HG03103 (cell line): Measurements from ENCODE around the gene IPCEF1.
"Not testable (repeated sequence)": the region's sequence is repeated elsewhere in the genome, so short reads cannot be mapped to it uniquely, and the experiment has no call there.

ENCODE experiments used
- ATAC-seq: cut with Tn5 transposase; IDR thresholded peaks from one replicate; pipeline ENCODE4 v1.9.1; 2021; ENCODE audit warnings: low read depth; ENCODE audit not compliant: unreplicated experiment

Gene IPCEF1

GRCh38 chr6:154172393-154172792 lies 184.2 kb downstream of the IPCEF1 start:
- ATAC-seq: not testable (repeated sequence)

- no peak for ATAC-seq
Observed at GRCh38 chr6:154170106-154170505, 186.5 kb downstream of the IPCEF1 start.

- ATAC-seq: no peak
Observed at GRCh38 chr6:154169193-154169847, 187.3 kb downstream of the IPCEF1 start.

DNA sequence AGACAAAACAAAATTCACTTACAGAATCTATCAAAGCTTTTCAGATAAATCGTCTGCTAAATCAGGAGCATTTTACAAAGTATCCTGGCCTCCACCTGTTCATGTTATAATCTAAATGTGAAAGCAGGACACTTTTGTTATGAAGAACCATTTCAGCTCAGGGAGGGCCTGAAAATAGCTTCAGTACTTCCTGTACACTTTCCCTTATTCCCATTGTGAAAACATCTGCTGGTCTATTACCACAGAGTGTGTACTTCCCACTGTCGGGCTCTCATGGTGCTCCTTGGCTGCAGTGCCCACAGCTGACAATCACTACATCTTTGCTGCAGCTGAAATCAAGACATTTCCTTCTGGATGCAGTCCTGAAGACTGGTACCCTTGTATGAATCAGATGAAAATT lies 189.5 kb downstream of the IPCEF1 start:
- ATAC-seq: no peak

DNA sequence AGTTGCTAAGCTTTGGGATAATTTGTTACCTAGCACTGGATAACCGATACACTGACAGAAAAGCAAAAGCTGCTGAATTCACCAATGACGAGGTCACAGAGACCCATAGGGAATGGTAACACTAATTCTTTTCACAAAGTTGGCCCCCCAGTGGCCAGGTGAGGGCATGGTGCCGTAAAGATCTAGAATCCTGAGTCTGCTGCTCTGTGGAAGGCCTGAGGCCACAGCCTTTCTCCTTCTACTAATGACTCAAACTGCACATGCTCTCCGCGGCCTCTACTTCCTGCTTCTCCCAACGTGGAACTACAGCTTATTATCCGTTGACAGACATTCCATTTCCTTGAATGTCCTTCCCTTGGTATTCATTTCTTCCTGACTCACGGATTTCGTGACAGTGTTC lies 190.5 kb downstream of the IPCEF1 start:
- ATAC-seq: no peak

GRCh38 chr6:154165478-154165877 lies 191.1 kb downstream of the IPCEF1 start:
- ATAC-seq: no peak

DNA sequence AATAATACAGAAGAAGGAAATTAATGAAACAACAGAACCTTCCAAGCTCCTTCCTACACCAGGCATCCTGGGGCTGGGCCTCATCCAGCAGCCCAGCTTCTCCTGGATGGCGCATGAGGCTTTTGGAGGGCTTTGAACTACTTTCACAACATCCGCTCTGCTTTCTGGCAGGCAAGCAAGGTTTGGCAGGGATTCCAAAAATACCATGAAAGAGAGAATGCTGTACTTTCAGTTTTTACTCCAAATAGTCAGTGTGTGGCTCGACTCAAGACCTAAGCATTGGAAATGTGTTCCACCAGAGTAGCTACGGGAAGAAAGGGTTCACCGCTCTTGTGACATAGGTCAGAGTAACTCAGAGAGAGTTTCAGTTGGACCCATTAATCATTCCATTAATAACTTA lies 192.2 kb downstream of the IPCEF1 start:
- ATAC-seq: no peak

- ATAC-seq: peak; percentile 63
Observed at GRCh38 chr6:154161689-154162088, 194.9 kb downstream of the IPCEF1 start.

DNA sequence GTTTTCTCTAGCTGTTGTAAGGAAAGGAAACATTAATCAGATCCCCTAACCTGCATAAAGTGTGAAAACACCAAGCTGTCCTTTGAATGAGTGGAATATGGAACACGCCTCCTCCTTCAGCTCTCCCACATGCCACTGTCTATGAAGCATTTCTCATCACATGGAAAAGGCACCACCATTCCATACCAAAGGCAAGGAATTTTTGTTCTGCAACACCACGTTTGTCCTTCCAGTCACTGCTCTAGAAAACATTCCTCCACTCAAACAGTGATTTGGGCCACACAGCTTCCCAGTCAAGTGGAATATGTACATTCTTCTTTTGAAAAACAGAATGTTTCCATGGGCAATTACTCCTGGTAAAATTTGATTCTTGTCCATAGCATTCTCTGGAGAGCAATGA lies 197.5 kb downstream of the IPCEF1 start:
- no peak for ATAC-seq

DNA sequence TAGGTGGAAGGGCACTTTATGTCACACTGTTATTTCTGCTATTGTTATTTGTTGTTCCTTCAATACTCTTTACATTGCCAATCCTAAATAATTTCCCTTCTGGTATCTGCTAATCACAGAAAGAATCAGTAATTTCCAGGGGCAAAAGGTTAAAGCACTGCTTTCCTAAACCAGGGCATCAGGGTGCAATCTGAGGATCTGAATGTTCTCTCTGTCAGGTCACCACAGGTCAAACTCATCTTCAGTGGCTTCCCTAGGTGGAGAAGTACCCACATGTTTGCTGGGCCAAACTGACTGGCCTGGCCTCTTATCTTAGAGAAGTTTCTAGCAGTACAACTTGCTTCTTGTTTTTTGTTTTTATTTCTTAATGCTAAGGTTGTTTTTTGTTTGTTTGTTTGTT lies 198.9 kb downstream of the IPCEF1 start:
- no peak for ATAC-seq

GRCh38 chr6:154157082-154157481 lies 199.5 kb downstream of the IPCEF1 start:
- peak; percentile 37 for ATAC-seq

GRCh38 chr6:154156135-154156896 lies 200.3 kb downstream of the IPCEF1 start:
- ATAC-seq: peak; percentile 87

DNA sequence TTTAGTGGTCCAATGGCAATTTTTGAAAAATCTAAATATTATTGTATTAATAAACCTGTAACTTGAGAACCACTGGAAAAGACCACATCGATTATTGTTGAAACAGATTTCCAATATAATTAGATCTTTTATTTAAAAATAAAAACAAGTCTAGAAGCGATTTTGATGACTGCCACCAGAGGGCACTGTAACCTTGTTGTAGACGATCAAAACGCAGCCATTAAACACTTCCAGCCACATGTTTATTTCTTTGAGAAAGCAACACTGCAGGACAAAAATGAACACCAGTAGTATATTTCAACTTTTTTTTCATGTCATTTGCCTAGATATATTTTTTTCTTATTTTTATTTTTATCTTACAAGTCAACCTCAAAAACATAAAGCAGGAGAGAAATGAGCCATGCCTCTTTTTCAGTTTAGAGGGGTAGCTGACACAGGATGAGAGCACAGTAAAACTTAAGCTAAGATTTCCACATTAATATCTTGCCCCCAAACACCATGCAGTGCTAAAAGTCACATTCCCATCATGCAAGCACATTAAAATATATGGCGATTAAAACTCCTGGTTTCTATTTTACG lies 202.1 kb downstream of the IPCEF1 start:
- no peak for ATAC-seq

DNA sequence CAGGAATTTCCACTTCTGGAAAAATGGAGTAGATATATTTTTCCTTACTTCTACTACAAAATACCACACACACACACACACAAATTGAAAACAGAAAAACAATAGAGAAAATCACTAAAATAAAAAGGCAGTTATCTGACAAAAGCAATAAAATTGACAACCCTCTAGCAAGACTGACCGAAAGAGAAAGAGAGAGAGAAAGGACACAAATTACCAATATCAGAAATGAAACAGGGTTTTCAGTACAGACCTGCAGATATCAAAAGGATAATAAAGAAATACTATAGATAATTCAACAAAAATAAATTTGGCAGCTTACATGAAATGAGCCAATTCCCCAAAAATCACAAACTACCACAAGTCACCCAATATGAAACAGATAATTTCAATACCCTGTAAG lies 212.8 kb downstream of the IPCEF1 start:
- no peak for ATAC-seq

DNA sequence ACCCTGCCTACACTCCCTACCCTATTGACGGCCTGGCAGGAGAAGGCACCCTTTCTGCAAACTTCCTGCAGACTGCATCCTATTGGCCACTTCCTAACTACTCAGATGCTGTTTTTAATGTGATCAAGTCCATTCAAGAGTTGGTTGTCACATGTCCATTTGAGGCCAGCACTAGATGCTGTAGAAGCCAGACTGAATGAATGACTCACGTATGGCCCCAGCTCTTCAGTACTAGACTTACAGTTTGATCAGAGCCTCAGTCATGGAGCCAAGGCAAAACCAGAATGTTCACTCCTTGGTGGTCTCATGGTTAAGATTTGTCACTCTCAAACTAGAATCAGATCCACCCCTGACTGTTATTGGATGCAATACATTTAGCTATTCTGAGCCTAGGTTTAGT lies 215.9 kb downstream of the IPCEF1 start:
- no peak for ATAC-seq

GRCh38 chr6:154139892-154140291 lies 216.7 kb downstream of the IPCEF1 start:
- no peak for ATAC-seq

- no peak for ATAC-seq
Observed at GRCh38 chr6:154138793-154139192, 217.8 kb downstream of the IPCEF1 start.

DNA sequence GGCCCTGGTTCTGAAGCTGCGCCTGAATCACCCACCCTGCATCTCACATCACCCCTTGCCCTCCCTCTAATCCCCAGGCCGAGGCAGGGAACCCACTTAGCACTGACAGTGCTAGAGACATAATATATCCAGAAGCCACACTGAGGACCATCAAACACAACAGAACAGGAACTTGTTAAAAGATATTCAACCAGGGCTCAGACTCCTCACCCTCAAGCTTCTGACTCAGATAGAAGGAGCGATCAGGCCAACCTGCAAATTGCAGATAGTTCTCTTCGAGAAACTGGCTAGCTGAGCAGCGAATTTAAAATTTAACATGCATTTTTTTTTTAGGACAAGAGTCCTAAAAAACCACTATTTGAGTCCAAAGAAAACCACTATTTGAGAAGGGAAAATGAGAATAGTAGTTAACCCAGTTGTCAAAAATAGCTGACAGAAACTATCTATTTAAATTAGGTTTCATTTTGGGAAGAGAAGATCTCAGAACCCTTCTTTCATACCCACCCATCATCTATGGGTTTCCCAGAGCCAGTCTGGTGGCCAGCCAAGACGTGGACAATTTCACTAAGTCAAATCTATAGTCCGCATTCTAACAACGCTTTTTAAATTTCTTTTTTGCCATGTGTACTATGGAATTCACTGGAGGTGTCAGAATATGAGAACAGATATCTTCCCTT lies 222.0 kb downstream of the IPCEF1 start:
- no peak for ATAC-seq

DNA sequence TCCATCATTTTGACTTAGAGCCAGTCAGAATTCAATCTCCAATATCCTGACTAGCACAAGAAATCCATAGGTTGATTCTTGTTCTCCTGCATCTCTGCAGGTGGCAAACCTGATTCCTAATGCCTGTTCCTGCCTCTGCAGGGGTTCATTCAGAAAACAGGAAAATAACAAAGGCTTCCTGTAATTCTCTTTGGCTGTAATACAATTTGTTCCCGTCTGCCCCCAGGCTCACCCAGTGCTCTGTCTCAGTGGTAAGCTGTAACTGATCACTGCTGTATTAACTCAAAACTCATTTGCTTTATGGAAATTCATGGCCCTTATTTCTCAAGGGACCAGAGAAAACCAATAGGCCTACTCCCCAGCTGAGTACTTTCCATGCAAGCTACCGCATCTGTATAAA lies 228.9 kb downstream of the IPCEF1 start:
- ATAC-seq: no peak

DNA sequence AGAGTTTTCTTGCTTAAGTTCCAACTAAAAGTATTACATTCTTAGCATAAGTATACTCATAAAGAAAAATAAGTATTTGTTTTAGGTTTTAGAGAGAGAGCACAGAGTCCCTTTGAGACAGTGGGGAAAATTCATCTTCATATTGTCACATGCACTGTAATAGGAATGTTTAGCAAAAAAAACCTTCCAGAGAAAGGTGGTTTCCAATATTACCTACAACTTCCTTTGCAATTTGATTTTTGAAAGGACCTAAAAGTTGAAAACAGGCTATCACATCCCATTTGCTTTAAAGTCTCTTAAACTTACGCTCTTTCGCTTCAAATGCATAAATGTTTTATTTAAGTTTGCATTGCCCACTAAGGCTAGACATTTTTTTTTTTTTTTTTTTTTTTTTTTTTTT lies 231.2 kb downstream of the IPCEF1 start:
- no peak for ATAC-seq
